Forelimb muscle (tissue), 1 donor: Measurements from ENCODE around the gene NTRK3. TPM values are rescaled to one million over a fixed set of nuclear protein-coding genes. Genes with fewer than 3 reads are reported as not detected.

Source experiments
- DNase-seq: peaks from one replicate; pipeline ENCODE4 v3.0.0-alpha.2; 2013; ENCODE audit warnings: low read depth
- polyA plus RNA-seq: library from polyadenylated mRNA; unstranded; fragments of 120-200 nt; gene quantifications from one replicate; pipeline ENCODE4 v1.2.1, GENCODE V29; 2013; ENCODE audit not compliant: insufficient read length

The NTRK3 gene
- 2.6 TPM for polyA plus RNA-seq

DNA sequence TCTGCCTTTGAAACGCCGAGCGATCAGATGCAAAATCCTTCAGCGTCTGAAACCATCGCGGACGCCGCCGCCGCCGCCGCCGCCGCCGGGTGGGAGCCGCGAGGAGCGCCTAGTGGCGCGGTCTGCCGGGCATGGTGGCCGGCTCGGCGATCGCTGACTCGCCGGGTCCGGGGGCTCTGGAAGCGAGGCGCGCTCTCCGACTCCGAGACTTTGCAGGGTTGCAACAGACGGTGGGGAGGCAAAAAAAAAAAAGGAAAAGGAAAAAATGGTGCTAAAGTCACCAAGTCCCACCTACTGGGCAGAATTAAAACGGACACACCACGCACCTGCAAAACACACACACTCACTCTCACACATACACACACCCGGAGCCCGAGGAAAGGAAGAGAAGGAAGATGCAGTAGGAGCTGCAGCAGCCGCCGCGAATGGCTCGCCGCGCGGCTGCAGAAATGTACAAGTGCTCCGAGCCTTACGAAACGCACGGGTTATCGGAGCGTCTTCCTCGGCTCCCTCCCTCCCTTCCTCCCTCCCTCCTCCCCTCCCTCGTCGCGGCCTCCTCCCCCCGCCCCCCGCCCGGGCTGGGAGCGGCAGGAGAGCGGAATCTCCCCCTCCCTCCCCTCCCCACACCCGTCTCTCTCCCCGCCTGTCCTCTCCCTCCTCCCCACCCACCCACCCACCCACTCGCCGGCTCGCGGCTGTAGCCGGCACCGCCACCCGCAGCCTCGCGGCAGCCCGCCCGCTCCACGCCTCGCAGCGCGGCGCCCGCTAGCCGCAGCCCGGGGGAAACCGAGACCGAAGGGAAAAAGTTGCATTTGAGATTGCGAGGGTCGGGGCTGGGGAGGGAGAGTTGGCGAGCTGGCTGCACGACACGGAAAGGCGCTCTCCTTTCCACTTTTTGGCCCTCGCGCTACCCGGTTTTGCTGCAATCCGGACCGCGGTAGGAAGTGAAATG, at the start of gene NTRK3:
Gene NTRK3, minus strand, starts transcription at position 461 of the 952 bp plus-strand sequence. CDS start 586 bp downstream, outside the sequence.
- no peak for DNase-seq

- DNase-seq, result no peak
These were observed 46.9 kb upstream of the NTRK3 start for GRCh38 chr15:88303395-88303794.

GRCh38 chr15:88302373-88302772, 45.8 kb upstream of the NTRK3 start:
- DNase-seq, result no peak

GRCh38 chr15:88301311-88301710, 44.8 kb upstream of the NTRK3 start:
- DNase-seq, result no peak

- DNase-seq, result no peak
These were observed 44.3 kb upstream of the NTRK3 start for GRCh38 chr15:88300861-88301260.

- DNase-seq, result no peak
These were observed 43.5 kb upstream of the NTRK3 start for GRCh38 chr15:88300089-88300488.

DNA sequence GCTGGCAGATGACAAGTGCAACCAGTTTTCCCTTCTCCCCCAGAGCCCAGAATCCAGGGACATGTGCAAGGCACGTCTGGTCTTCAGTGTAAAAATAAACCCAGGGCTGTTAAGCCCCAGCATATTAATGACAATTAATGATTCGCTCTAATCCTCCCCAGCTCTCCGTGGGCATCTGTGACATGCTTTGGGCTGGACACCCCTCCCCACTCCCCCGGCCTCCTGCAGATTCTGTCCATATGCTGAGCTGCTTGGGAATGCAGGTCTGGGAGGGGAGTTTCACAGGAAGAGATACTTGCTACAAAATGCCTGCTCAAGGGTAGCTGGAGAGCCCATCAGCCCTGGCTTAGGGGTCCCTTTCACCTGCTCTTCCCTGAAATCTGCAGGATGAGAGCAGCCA, 43.0 kb upstream of the NTRK3 start:
- no peak for DNase-seq

DNA sequence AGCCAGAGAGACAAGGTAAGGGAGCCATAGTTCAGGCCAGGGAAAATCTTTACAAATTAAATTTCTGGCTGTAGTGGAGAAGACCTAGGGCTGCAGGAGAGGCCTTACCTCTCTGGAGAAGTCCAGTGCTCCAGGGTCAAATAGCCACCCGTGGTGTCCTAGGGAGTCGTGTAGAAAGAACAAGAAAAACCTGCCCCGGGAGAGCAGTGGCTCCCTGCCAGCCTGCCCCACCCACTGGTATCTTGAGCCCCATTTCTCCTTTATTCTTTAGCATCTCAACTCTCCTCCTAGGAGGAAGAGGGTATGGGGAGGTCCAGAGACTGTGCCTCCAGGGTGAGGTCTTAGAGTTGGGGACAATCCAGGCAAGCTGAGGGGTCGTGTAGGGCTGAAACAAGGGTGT, 32.1 kb upstream of the NTRK3 start:
- DNase-seq, result no peak

DNA sequence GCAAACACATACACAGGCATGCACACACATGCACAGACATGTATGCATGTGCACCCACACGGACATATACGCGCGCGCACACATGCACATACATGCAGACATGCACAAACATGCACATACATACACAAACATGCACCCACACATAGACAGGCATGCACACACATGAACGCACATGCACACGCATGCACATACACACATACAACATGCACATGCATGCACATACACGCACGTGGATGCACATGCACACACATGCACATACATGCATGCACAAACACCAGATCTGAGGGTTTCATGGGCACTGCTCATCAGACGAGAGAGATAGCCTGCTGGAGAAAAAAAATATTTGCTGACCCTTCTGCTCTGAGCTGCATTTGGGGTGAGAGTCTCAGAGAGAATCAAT, 31.7 kb upstream of the NTRK3 start:
- no peak for DNase-seq

DNA sequence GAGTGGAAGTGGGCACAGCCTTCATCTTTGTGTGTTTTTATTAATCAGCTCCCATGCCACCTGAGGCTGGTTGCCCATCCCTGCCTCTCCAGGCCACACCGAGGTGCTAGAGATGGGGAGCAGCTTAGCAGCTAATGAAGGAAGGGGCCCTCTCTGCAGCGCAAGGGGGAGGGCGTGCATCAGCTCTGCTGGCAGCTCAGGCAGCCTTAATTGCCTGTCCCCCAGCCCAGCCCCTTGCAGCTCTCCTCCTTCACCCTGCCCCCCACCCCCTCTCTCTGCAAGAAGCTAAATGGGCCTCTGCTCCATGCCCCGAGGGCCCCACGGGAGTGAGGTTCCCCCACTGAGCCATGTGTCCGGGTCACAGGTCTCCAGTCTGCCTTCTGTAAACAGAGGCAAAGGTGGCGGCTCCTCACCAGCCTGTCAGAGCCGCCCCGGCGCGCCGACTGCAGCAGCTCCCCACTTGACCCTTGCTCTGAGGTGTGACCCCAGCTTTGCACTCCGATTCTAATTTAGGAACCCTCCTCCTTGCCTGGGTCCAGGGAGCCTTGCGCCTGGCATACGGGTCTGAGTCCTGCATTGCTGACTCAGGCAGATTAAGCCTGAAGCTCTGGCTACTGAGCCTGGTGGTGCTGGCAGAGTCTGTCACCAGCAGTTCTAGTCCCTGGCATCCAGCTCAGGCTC, 27.9 kb upstream of the NTRK3 start:
- DNase-seq, result no peak

GRCh38 chr15:88282614-88283013, 26.1 kb upstream of the NTRK3 start:
- DNase-seq, result no peak

DNA sequence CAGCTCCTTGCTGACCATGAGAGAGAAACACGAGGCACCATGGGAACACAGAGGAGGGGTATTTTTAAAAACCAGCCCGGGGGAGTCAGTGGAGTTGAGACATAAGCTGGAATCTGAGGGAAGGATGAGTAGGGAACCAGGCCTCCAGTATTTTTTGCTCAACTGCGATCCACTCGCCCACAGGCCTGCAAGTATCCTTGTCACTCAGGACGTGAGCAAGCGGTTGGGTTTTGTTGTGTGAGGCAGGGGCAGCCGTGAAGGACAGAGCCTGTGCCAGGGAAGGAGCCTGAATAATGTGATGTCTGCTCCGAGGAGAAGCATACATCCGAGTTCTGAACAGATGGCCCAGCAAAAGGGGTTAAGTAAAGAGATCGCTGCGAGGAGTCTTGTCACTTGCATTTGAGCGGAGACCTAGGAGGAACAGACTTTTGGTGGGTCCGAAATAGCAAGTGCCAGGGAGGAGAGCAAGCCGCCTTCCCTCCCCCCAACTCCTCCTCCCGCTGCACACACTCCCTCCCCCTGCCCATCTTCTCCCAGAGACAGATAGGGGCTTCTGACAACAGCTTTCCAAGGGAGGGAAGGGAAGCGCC, 20.4 kb upstream of the NTRK3 start:
- DNase-seq, result no peak

- DNase-seq, result no peak
These were observed 19.3 kb upstream of the NTRK3 start for GRCh38 chr15:88275804-88276203.

DNA sequence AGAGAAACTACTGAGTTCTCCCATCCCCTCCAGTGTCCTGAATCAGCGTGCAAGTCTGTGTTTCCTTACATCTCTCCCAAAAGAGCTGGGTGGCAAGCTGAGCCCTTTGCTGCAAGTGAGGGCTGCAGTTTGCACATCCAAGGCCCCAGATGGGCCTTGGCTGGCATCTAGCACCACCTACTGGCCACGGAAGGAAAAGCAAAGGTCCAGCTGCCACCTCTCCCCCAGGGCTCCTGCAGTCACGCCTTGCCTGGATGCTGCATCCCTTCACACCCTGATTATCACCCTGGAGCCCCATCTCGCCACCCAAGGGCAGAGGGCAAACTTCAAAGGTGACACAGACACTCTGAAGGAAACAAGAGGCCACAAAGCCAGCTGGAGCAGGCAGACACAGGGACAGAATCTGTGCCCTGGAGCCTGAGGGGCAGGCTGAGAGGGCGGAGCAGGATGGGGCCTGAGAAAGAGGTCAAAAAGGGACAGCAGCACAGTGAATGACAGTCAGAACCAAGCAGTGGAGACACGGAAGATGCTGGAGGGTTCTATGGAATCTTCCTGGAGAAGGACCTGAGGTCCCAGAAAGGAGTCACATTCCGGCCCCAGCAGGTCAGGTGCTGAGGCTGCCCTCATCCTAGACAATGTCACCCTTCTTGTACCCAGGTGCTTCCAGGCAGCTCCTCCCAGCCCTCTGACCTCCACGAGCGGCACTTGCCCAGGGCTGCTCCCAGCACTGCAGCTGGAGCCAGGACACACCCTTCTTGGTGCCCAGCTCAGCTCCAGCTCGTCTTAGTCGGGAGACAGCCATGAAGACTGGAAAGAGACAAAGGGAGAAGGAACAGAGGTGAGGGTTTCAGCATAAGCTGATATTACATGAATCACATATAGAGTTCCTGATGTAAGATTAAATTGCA, 18.3 kb upstream of the NTRK3 start:
- DNase-seq, result no peak

DNA sequence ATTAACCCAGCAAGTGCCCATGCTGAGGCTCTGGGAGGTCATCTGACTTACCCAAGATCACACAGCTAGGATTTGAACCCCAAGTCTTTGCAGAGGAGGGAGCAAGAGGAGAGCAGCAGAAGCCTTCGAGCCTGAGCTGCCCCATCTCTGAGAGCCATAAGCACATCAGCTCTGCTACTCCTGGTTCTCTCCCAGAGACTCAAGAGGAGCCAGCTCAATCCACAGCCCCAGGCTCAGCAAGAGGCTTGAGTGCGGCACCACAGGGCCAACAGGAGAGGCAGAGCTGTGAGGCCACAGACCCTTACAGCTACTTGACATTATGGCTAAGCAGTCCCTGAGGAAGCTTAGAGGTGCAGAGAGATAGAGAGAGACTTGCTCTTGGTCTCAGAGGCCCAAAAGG, 15.9 kb upstream of the NTRK3 start:
- DNase-seq, result no peak

DNA sequence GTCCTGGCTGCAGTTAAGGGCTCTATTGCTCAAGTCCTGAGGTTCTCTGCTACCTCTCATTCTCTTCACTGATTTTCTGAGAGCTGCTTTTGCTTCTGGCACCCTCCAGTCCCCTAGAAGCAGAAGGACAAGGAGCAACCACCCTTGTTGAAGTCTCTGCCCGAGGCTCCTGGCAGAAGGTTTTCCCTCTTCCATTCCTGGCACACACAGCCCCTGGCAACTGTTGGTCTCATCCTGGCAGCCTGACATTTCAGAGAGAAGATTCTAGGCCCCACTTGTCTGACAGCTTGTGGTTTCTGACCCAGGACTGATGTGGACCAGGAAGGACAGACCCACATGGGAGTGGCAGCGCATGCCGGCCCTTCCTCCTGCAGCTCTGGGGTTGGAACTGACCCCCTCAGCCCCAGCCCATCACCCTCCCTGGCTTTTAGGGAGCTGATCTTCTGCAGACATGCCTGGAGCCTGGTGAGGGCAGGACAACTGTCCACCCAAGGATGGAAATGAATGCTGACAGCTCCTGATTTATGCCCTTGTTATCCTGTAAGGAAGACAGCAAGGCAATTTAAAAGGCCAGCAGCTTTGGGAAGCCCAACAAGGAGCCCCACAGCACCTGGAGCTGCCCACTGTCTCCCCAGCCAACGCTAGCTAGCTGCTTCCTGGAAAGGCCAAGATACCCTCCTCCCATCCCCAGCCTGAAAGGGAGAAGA, 13.0 kb upstream of the NTRK3 start:
- no peak for DNase-seq

DNA sequence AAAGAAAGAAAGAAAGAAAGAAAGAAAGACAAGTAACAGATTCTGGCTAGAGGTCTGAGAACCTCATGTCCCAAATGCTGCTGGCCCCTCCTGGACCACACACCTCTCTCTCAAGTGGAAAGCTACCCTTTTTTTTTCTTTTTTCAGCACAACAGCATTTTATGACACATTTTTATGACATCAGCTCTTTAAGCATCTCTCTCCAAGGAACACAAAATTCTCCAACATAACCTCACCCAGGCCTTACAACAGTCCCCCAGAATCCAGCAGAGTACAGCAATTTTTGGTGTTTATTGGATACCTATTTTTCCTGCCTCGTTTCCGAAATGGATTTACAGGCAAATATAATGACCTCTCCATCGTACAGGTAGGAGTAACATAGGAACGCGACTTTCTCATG, 11.2 kb upstream of the NTRK3 start:
- DNase-seq, result no peak

DNA sequence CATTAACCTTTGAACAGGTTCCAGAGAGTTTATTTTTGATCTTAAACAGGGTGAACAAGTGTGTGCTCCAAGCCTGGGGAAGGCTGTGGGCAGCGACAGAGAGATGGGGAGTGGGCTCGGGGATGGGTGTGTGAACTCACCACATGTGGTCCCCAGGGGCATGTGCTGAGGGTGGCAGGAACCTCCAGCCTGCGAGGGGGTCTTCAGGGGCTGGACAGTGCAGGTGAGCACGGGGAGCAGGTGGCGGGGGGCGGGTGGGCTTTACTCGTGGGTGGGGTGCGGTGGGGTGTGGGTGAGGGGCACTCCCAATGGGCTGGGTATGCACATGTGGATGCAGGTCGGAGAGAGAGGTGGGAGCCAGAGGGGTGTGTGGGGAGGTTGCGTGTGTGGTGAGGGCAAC, 9.6 kb upstream of the NTRK3 start:
- no peak for DNase-seq

GRCh38 chr15:88264622-88265021, 8.1 kb upstream of the NTRK3 start:
- DNase-seq, result no peak

DNA sequence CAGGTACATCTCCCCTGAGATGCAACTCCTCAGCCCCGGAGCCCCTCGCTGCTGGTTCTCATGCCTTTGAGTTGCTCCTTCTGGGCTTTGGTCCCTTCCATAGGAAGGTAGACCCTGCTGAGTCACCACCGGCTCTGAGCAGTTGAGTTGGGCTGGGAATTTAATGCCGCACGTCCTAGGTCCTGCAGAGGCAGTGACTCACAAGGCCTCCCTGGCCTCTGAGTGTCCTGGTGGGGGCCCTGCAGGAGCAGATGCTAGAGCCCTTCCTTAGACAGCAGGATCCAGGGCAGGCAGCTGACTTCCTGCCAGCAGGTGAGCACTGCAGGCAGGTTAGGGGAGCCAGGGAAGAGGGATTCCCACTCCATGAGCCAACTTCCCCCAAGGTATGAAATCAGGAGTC, 5.5 kb upstream of the NTRK3 start:
- DNase-seq, result no peak

- DNase-seq, result no peak
These were observed 1.6 kb upstream of the NTRK3 start for GRCh38 chr15:88258093-88258641.
